Measurements from ENCODE around the gene B3GALNT2.
"Not testable (repeated sequence)": the region's sequence is repeated elsewhere in the genome, so short reads cannot be mapped to it uniquely, and the experiment has no call there.

The B3GALNT2 gene

DNA sequence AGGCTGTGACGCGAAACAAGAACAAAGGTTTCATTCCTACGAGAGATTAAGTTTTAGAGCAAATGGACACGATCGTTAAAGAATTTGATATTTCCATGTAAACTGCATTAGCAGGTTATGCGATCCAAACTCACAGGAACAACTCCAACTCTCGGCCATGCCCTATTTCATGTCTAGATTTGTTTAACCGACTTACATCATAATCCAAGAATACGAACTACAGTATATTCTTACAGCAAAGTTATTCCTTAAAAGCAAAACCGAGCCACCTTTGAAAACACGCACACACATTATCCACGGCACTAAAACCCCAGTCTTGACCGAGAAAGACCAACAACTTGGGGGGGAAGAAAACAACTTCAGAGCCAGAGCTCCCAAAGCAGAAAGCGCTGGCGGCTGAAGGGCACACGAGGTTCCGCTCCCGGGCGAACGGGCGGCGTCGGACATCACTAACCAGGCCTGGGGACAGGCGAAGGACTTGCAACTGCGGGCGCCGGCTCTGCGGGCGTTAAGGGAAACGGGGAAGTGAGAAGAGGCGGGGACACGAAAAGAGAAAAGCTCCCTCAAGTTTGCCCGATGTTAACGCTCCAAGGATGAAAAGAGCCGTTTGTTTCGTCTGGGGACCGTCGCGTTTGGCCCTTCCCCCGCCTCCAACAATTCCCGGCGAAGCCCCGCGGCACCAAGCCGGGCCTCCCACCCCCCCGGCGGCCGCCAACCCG lies 690 bp downstream of the B3GALNT2 start:
- peak; percentile 10 to 39 for DNase-seq

DNA sequence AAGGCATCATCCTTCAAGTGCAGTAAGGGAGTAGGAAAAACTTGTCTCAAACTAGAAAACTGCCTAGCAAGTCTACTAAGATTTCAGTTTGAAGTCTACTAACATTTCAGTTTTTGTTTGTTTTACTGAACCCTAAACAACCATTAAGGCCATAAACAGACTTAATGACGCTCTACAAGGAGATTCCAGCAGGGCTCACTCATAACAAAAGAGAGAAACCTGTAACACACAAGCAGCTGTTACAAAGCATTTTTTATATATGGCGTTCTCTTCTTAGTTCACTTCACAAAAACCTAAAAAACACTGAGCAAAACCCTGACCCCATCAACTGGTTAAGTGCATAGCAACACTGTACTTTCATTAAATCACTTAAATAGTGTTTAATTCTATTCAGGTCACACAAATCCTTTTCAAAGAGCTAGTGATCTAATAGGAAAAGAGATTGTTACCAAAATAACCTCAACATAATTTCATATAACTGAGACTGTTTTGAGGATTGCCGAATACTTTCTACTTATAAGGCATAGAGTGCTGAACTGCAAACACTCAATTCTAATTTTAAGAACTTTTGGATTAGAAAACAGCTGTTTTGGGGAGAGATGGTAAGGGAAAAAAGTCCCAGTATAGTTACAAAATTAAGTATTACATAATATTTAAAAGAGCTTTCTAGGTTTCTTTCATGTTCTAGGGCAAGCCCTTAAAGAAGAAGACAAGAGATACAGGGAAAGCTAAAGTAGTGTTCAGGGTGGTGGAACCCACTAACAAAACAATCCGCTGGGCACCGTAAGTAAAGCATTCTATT lies 1.4 kb downstream of the B3GALNT2 start:
- DNase-seq, result no peak

DNA sequence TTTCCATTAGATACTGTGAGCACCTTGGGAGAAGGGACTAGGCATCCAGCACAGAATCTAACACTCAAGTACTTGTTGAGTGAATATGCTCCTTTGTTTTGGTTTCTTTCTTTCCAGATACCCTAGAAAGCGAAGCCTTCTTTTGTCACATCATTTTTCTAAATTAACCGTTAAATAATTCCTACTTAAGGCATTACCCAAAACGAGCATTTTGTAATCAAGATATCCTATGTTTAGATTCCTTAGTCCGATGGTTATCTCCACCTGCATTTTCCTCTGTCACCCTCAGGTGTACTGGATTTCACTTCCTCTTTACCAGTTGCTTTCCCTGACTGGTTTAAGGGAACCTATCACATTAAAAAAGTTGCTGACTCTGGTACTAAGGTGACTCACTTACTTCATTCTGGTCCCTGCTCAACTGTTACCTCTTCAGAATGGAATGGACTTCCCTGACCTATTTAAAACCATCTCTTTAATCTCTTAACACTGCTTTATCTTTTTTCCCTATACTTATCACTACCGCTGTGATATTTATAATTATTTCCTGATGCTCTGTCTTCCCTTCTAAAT lies 3.2 kb downstream of the B3GALNT2 start:
- no peak for DNase-seq

DNA sequence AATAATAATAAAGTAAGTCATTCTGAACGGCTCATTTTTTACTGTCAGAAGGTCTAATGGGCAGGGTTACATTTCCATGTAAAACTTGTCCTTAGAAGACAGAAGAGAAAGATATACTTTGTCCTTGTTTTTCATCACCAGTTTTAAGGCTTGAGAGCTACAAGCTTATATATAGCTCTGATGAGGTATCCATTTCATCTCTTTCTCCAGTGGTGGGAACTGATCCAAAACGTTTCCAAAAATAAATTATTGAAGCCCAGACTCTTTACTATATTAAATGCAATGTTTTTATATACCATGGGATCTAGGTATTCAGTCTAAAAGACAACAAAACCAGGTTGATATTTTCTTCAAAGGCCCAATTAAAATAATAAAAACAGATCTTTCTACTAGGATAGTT lies 8.7 kb downstream of the B3GALNT2 start:
- no peak for DNase-seq

DNA sequence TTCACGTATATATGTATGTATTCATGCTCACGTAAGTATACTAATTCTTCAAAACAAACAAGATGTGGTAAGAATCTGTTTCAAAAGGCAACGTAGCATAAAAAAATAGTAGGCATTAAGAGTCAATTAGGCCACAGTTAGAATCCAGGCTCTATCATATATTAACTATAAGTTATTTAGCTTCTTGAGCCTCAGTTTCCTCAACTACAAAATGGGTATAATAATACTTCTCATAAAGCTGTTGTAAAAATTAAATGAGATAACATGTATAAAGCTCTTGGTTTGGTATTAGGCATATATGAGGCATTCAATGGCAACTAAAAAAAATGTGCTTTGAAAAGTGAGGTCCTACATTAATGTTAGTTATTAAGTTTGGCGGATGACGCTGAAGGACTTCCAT lies 9.2 kb downstream of the B3GALNT2 start:
- DNase-seq, result no peak

DNA sequence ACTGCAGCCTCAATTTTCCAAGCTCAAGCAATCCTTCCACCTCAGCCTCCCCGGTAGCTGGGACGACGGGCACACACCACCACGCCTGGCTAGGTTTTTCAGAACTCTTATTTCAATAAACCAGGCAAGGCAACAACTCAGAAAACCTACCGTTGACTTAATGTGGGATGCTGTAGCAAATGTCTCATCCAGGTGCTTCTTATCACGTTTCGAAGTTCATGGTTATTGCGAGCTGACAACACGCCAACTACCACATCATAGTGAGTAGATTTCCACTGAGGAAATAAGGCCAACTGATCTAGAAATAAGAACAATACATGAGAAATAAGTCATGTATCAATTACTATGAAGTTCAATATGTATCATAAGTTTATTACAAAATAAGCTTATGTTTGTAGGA lies 9.7 kb downstream of the B3GALNT2 start:
- DNase-seq, result no peak

DNA sequence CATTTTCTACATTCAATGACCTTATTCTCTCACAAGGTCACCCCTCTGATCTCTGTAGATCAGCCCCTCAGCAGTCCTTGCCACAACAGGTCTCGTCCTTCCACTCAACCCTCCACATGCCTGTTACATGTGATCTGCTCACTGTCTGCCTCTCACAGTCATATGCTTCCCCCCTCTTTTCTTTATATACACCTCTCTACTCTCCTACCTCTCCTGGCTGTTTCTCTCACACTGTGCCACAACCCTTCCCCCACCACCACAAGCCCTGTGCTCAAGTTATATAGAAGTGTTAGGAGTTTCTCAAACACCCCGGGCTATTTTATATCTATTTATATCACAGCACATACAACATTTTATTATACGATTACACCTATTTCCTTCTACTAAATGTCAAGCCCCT lies 12.6 kb downstream of the B3GALNT2 start:
- DNase-seq, result no peak

DNA sequence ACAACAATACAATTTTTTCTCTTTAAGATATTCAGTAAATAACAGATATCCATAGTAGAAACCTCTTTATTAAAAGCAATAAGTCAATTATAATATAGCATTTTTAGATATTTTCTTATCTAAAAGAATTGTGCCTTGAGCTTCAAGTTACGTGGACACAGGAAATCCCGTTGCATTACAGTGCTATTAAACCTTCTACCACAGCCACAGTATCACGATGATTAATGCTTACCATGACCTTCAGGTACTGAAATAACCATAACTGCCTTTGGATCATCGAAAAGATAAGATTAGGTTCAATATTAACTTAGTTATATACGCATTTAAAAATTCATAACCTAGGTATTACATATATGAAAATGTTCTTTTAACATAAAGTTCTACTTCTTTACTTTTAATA lies 17.9 kb downstream of the B3GALNT2 start:
- no peak for DNase-seq

DNA sequence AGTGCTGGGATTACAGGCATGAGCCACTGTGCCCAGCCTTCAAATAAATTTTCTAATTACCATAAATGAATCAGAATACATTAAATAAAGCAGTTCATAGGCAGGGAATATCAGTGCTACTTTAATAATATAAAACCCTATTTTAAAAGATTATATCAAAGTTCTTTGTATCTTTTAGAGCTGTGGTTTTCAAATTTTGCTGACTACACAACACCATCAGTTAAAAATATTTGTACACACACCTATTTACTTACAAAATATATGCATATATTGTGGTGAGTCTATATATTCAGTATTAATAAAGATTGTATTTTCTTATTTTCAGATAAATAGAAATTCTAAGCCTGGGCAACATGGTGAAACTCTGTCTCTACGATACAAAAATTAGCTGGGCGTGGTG lies 18.7 kb downstream of the B3GALNT2 start:
- DNase-seq, result no peak

DNA sequence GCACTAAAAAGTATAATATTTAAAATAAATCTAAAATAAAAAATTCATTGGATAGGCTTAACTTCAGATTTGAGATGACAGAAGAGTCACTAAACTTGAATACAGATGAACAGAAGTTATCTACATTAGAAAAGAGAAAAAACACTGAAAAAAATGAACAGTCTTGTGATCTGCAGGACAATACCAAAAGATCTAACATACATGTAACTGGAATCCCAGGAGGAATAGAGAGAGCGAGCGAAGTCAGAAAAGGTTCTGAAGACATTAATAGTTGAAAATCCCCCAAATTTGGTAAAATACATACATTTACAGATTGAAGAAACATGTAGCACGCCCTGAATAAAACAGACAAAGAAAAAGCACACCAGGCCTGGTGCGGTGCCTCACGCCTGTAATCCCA lies 21.2 kb downstream of the B3GALNT2 start:
- DNase-seq, result no peak

DNA sequence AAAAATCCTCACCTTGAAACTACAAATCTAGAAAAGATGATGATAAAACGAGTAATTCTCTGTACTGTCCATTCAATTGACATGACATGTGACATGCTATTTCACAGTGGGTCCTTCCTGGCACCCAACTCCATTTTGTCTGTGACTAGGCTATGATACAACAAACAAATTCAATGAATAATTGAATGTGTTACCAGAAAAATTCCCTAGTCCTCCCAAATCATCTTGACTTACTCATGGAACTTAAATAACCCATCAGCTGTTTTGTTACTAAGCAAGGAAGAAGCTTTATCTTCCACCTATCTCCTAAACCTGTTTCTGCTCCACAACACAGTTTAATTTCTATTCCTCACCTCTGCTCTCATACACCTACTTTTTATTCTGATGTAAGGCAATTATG lies 30.4 kb downstream of the B3GALNT2 start:
- DNase-seq, result no peak

DNA sequence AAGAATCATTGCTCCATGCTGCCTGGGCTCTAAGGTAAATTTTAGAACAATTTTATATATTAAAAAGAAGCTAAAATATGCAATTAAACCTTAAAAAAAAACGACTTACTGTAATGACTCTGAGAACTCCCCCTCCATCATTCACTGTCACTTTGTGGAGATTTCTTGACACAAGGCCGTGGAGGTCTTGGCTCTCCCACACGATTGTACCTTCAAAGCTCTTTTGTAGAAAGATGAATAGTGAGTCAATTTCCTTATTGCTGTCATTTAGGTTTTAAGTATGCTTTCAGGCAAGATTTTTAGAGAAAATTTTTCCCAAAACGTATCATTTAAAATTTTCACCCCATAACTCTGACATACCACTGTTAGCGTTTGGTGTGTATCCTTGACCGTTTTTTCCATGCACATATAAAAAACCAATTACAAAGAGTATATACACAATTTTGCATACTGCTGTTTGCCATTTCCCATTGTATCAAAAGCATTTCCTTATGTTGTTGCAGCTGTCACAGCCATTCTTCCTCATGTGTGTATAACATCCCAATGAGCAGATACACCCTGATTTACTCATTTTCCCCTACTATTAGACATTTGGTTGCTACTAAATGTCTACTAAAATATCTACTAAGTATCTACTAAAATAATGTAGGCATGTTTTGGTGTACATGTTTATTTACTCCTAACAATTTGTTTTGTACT lies 33.4 kb downstream of the B3GALNT2 start:
- DNase-seq, result no peak

DNA sequence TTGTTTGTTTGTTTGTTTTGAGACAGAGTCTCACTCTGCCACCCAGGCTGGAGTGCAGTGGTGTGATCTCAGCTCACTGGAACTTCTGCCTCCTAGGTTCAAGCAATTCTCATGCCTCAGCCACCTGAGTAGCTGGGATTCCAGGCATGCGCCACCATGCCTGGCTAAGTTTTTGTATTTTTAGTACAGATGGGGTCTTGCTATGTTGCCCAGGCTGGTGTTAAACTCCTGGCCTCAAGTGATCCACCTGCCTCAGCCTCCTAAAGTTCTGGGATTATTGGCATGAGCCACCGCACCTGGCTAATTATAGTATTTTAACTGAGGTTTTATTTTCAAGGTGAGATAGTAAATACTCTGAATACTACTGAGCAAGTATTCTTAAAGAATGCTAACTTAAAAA lies 34.4 kb downstream of the B3GALNT2 start:
- not testable (repeated sequence) for DNase-seq

DNA sequence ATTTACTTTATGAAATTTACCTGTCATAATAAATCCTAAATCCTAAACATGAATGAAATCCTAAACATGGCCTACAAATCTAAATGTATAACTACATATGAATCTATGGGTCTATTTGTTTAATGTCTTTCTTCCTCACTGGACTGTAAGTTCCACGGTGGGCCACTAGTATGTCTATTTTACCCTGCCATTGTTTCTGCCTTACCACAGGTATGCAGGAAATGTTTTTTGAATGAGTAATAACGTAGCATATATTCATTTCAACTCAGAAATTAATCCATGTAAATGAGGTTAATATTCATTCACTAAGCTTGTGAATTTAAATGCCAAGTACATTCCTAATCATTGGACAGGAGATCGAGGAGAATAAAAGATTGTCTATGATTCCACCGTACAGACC lies 35.3 kb downstream of the B3GALNT2 start:
- DNase-seq, result no peak

DNA sequence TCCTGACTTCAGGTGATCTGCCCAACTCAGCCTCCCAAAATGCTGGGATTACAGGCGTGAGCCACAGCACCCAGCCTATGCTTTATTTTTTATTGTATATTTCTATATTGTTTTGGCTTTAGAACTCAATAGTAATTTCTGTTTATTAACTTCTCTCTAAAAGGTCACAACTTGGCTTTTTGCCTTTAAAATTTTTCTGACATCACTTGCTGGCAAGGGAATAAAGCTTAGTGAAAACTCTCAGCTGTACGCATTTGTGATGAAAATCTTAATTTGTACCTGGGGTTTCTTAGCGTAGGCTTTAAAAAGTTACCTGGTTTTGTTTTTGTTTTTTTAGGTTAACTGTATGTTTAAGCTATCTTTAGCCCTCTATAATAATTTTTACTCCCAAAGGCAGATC lies 36.2 kb downstream of the B3GALNT2 start:
- DNase-seq, result no peak

DNA sequence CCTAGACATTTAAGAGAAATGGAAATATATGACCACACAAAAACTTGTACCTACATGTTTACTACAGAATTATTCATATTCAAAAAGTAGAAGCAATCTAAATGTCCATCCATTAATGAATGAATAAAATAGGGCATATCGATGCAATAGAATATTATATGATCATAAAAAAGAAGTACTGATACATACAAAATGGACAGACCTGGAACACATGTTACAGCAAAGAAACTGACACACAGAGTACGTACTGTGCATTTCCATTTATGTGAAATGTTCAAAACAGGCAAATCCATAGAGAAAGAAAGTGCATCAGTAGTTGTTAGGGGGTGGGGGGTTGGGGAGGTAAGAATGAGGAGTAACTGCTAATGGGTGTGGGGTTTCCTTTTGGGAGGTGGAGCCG lies 39.2 kb downstream of the B3GALNT2 start:
- DNase-seq, result no peak

DNA sequence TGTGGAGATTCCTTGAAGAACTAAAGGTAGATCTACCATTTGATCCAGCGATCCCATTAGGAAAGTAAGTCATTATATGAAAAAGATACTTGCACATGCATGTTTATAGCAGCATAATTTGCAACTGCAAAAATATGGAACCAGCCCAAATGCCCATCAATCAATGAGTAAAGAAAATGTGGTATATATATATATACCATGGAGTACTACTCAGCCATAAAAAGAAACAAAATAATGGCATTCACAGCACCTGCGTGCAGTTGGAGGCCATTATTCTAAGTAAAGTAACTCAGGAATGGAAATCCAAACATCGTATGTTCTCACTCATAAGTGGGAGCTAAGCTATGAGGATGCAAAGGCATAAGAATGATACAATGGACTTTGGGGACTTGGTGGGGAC lies 41.4 kb downstream of the B3GALNT2 start:
- DNase-seq, result not testable (repeated sequence)

DNA sequence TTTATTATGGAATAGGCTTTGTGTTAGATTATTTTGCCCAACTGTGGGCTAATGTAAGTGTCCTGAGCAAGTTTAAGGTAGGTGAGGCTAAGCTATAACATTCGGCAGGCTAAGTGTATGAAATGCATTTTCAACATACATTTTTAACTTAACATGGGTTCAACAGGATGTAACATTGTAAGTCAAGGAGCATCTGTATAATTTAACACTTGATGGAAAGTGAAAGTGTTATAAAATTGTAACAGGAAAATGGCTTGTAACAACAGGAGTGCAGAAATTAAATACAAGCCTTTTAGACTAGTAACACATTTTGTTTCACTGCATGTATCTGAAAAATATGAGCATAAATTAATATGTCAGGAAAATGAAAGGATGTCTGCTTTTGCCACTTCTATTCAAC lies 42.3 kb downstream of the B3GALNT2 start:
- DNase-seq, result peak in 1 of 2 donors; percentile 2

DNA sequence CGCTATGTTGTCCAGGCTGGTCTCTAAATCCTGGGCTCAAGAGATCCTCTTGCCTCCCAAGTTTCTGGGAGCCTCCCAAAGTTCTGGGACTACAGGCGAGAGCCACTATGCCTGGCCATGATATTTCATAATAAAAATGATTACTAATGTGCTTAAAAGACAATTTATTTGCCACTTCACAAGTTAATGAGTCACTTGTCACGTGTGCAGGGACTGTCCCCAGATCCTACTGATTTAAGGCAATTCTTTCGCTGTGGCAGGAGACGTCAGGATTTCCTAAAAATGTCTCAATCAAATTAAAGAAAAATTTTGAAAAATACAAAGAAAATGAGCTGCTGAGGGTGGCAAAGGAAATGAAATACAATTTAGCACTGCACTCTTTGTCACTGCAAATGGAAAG lies 43.5 kb downstream of the B3GALNT2 start:
- no peak for DNase-seq

DNA sequence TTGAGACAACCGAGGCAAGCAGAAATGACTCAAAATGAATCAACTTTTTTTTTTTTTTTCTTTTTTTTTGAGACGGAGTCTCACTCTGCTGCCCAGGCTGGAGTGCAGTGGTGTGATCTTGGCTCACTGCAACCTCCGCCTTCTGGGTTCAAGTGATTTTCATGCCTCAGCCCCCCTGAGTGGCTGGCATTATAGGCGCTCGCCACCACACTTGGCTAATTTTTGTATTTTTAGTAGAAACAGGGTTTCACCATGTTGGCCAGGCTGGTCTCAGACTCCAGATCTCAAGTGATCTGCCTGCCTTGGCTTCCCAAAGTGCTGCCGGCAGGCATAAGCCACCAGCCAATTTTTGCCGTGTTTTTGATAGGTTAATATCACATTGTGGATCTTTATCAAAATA lies 46.4 kb downstream of the B3GALNT2 start:
- DNase-seq, result not testable (repeated sequence)

DNA sequence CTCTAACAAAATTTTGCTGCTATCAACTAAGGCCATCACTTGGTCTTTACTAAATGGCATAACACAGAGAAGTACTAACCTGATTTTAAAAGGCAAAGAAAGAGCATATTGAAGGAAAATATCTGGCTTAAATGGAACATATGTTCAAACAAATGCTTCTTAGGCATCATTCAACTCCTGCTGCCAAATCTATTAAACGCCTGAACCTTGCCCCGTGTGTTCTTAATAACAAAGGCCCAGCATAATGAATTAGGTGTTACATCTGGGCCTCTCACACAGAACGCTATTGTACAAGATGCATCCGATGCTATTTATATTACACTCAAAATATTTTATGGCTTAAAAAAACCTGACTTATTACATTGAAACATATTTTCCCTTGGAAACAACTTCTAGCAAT lies 48.4 kb downstream of the B3GALNT2 start:
- no peak for DNase-seq

DNA sequence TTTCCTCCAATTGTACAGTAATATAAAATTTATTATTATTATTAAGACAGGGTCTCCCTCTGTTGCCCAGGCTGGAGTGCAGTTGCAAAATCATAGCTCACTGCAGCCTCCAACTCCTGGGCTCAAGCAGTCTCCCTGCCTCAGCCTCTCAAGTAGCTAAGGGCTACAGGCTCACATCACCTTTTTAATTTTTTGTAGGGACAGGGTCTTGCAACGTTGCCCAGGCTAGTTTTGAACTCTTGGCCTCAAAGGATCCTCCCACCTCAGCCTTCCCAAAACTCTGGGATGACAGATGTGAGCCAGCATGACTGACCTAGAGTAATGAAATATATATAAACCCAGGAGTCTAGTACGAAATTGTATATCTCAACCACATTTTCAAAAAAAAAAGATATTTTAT lies 49.2 kb downstream of the B3GALNT2 start:
- no peak for DNase-seq

DNA sequence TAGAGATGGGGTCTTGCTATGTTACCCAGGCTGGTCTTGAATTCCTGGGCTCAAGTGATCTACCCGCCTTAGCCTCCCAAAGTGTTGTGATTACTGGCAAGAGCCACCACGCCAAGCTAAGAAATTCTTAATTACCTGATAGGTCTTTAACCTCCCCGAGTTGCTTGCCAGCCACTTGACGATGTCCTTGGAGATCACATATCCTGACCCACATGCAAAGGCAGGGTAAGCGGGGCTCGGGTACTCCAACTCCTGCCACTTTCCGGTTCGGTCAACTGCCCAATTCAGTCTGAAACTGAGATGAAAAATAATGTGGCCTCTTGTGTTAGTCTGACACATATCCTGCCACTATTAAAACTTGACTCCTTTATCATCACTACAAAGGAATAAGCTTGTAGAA lies 50.2 kb downstream of the B3GALNT2 start:
- DNase-seq, result no peak

Data from CD4-positive, alpha-beta T cell treated with Interleukin-4 for 1 hour (primary cell).